Hepatocyte (in vitro differentiated cells): Measurements from ENCODE around the gene PRDM16. TPM values are rescaled to one million over a fixed set of nuclear protein-coding genes. Genes with fewer than 3 reads are reported as not detected.

ENCODE experiments used
- DNase-seq: peaks from one replicate; pipeline ENCODE4 v3.0.0-alpha.2; 2016; ENCODE audit warnings: low spot score
- H2AFZ ChIP-seq: fragments of 200-600 bp; sonication (generic); 2 replicates; pipeline ENCODE4 v1.6.0; 2016; ENCODE audit warnings: antibody characterized with exemption, mild to moderate bottlenecking
- H3K27ac ChIP-seq: fragments of 200-600 bp; sonication (generic); 2 replicates; pipeline ENCODE4 v1.5.1; 2016; ENCODE audit warnings: mild to moderate bottlenecking
- H3K27me3 ChIP-seq: fragments of 200-600 bp; sonication (generic); 2 replicates; pipeline ENCODE4 v1.6.1; 2016
- H3K36me3 ChIP-seq: fragments of 200-600 bp; sonication (generic); replicated peaks from 2 replicates; pipeline ENCODE4 v1.5.1; 2016; ENCODE audit warnings: low read depth; ENCODE audit not compliant: insufficient read depth
- H3K4me1 ChIP-seq: fragments of 200-600 bp; sonication (generic); 2 replicates; pipeline ENCODE4 v1.5.1; 2016; ENCODE audit warnings: mild to moderate bottlenecking, moderate library complexity; ENCODE audit not compliant: insufficient read depth
- H3K4me2 ChIP-seq: fragments of 200-600 bp; sonication (generic); 2 replicates; pipeline ENCODE4 v1.6.0; 2016
- H3K4me3 ChIP-seq: fragments of 200-600 bp; sonication (generic); 2 replicates; pipeline ENCODE4 v1.5.1; 2016; ENCODE audit warnings: mild to moderate bottlenecking
- H3K79me2 ChIP-seq: fragments of 200-600 bp; sonication (generic); 2 replicates; pipeline ENCODE4 v1.6.0; 2017; ENCODE audit warnings: mild to moderate bottlenecking
- H3K9me2 ChIP-seq: fragments of 200-600 bp; sonication (generic); replicated peaks from 2 replicates; pipeline ENCODE4 v1.6.0; 2017; ENCODE audit warnings: mild to moderate bottlenecking; ENCODE audit not compliant: insufficient read depth
- H3K9me3 ChIP-seq: fragments of 200-600 bp; sonication (generic); 2 replicates; pipeline ENCODE4 v1.5.1; 2016; ENCODE audit warnings: low read depth, mild to moderate bottlenecking
- H4K20me1 ChIP-seq: fragments of 200-600 bp; sonication (generic); 2 replicates; pipeline ENCODE4 v1.6.0; 2016; ENCODE audit warnings: mild to moderate bottlenecking; ENCODE audit not compliant: insufficient read depth, poor library complexity, severe bottlenecking
- CTCF ChIP-seq: fragments of 200-600 bp; sonication (generic); IDR thresholded peaks from 2 replicates; pipeline ENCODE4 v1.5.1; 2016; ENCODE audit warnings: antibody characterized with exemption, mild to moderate bottlenecking; ENCODE audit not compliant: poor library complexity
- EZH2 ChIP-seq: fragments of 200-600 bp; sonication (generic); IDR thresholded peaks from 2 replicates; pipeline ENCODE4 v1.6.1; 2016; ENCODE audit warnings: antibody characterized with exemption, mild to moderate bottlenecking, borderline replicate concordance
- EZH2phosphoT487 ChIP-seq: fragments of 200-600 bp; sonication (generic); IDR thresholded peaks from one replicate; pipeline ENCODE4 v1.6.1; 2018; ENCODE audit warnings: antibody characterized with exemption, mild to moderate bottlenecking, low read depth, moderate library complexity; ENCODE audit not compliant: unreplicated experiment, severe bottlenecking
- WGBS: methylation state at CpG from one replicate; pipeline ENCODE4 v1.1.6; 2016; ENCODE audit warnings: low lambda C conversion rate; ENCODE audit errors: missing lambda C conversion rate; 5-methylcytosine and 5-hydroxymethylcytosine counted together
- polyA plus RNA-seq: library from polyadenylated mRNA; unstranded; fragments of >200 nt; fragmentation: Nextera tagmentation; extraction: Ambion mirVana; gene quantifications from 2 replicates; pipeline ENCODE4 v1.2.1, GENCODE V29; 2016
- total RNA-seq: library from RNA; depleted of rRNA; stranded (reverse); fragments of >200 nt; gene quantifications from 2 replicates; pipeline ENCODE4 v1.2.3, GENCODE V29; 2014

Gene PRDM16
- total and polyA plus RNA-seq, 2 experiments from 2014 or later = 8.1 to 9.9 TPM

- H3K4me1 ChIP-seq = peaks cover 32% of the 10 kb centered on the region
- H3K27me3 ChIP-seq = no peaks in the 10 kb centered on the region
- no peaks in the 10 kb centered on the region for H3K9me2 ChIP-seq
- WGBS = 98% methylated on average over 3 of the region's 3 CpGs
- no peaks in the 10 kb centered on the region for H4K20me1 ChIP-seq
- TF ChIP-seq CTCF = no peak
- TF ChIP-seq EZH2phosphoT487 = no peak
- H3K9me3 ChIP-seq = no peaks in the 10 kb centered on the region
- H3K27ac ChIP-seq = peak overlapping the region; percentile 86
- no peak overlapping the region for H3K4me3 ChIP-seq
- no peaks in the 10 kb centered on the region for H3K79me2 ChIP-seq
- DNase-seq = no peak
- no peak overlapping the region for H3K4me2 ChIP-seq
- no peak overlapping the region for H2AFZ ChIP-seq
- H3K36me3 ChIP-seq = no peaks in the 10 kb centered on the region
Observed at GRCh38 chr1:3349968-3350299, 280.9 kb downstream of the PRDM16 start.

- no peak for DNase-seq
- no peaks in the 10 kb centered on the region for H3K9me3 ChIP-seq
- no peaks in the 10 kb centered on the region for H3K79me2 ChIP-seq
- H3K27me3 ChIP-seq = no peaks in the 10 kb centered on the region
- H3K36me3 ChIP-seq = no peaks in the 10 kb centered on the region
- WGBS = 81% methylated on average over 19 of the region's 20 CpGs
- H3K4me3 ChIP-seq = no peak overlapping the region
- H3K27ac ChIP-seq = no peak overlapping the region
- no peaks in the 10 kb centered on the region for H3K9me2 ChIP-seq
- H3K4me2 ChIP-seq = no peak overlapping the region
- H3K4me1 ChIP-seq = peaks cover 36% of the 10 kb centered on the region
- TF ChIP-seq EZH2 (no peak), EZH2phosphoT487 (no peak)
- no peaks in the 10 kb centered on the region for H4K20me1 ChIP-seq
- no peak overlapping the region for H2AFZ ChIP-seq
Observed at GRCh38 chr1:3350506-3351261, 281.7 kb downstream of the PRDM16 start.

GRCh38 chr1:3351449-3352298 lies 282.7 kb downstream of the PRDM16 start:
- Histone ChIP-seq H3K79me2 (no peaks in the 10 kb centered on the region), H3K4me1 (peaks cover 46% of the 10 kb centered on the region), H3K4me3 (no peak overlapping the region), H2AFZ (no peak overlapping the region), H3K4me2 (peak overlapping the region; percentile 62), H4K20me1 (no peaks in the 10 kb centered on the region), H3K36me3 (no peaks in the 10 kb centered on the region), H3K27me3 (no peaks in the 10 kb centered on the region), H3K9me2 (no peaks in the 10 kb centered on the region), H3K27ac (peak overlapping the region; percentile 45), H3K9me3 (no peaks in the 10 kb centered on the region)
- TF ChIP-seq CTCF = no peak
- TF ChIP-seq EZH2phosphoT487 = no peak
- TF ChIP-seq EZH2 = no peak
- no peak for DNase-seq
- WGBS = 63% methylated on average over 10 of the region's 11 CpGs

GRCh38 chr1:3352299-3352951 lies 283.4 kb downstream of the PRDM16 start:
- Histone ChIP-seq H3K4me2 (peak overlapping the region; percentile 62), H3K27me3 (no peaks in the 10 kb centered on the region), H4K20me1 (no peaks in the 10 kb centered on the region), H3K4me1 (peaks cover 52% of the 10 kb centered on the region), H3K4me3 (no peak overlapping the region), H3K9me3 (no peaks in the 10 kb centered on the region), H3K79me2 (no peaks in the 10 kb centered on the region), H3K27ac (peak overlapping the region; percentile 45), H2AFZ (no peak overlapping the region), H3K9me2 (no peaks in the 10 kb centered on the region), H3K36me3 (no peaks in the 10 kb centered on the region)
- WGBS = 19% methylated on average over 28 of the region's 30 CpGs
- TF ChIP-seq CTCF (no peak), EZH2phosphoT487 (no peak), EZH2 (no peak)
- DNase-seq = peak; percentile 77
